GM12864 (cell line): ENCODE measurements around the gene MAP3K5.

Experiments
- DNase-seq: peaks from one replicate; pipeline ENCODE4 v3.0.0-alpha.2; 2011; ENCODE audit warnings: low read depth
- H3K4me3 ChIP-seq: 2 replicates; pipeline ENCODE4 v1.5.1; 2011; ENCODE audit warnings: mild to moderate bottlenecking, low read depth, low read length, control low read depth
- TF ChIP-seq, protein P1 (sequence below): IDR thresholded peaks from 2 replicates; pipeline ENCODE4 v1.5.1; 2011; ENCODE audit warnings: low read depth, mild to moderate bottlenecking, moderate library complexity, low read length, control low read depth, inconsistent platforms; ENCODE audit errors: missing control alignments

The MAP3K5 gene

DNA sequence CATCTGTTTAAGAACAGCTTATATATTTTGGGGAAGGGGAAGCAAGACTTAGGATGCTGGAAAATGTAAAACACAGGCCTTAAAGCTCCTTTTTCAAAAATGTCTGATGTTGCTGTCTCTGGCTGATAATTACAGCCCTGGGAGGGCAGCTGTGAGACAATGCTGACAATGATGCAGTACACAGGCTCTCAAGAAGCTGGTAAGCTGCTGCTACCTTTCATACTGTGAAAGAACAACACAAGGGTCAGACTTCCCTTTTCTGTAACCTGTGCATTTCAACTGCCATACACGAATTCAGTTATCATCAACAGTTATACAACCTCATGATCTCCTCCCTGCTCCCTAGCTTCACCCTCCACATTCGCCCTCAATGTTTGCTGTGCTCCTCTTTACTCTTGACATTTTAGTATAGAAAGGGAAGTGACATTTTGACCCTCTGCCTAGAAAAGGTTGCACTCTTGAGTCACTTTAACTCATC is 267.3 kb downstream of the MAP3K5 start:
- no peak overlapping the region for H3K4me3 ChIP-seq
- no peak for DNase-seq
- TF ChIP-seq, protein P1, sequence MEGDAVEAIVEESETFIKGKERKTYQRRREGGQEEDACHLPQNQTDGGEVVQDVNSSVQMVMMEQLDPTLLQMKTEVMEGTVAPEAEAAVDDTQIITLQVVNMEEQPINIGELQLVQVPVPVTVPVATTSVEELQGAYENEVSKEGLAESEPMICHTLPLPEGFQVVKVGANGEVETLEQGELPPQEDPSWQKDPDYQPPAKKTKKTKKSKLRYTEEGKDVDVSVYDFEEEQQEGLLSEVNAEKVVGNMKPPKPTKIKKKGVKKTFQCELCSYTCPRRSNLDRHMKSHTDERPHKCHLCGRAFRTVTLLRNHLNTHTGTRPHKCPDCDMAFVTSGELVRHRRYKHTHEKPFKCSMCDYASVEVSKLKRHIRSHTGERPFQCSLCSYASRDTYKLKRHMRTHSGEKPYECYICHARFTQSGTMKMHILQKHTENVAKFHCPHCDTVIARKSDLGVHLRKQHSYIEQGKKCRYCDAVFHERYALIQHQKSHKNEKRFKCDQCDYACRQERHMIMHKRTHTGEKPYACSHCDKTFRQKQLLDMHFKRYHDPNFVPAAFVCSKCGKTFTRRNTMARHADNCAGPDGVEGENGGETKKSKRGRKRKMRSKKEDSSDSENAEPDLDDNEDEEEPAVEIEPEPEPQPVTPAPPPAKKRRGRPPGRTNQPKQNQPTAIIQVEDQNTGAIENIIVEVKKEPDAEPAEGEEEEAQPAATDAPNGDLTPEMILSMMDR = no peak

DNA sequence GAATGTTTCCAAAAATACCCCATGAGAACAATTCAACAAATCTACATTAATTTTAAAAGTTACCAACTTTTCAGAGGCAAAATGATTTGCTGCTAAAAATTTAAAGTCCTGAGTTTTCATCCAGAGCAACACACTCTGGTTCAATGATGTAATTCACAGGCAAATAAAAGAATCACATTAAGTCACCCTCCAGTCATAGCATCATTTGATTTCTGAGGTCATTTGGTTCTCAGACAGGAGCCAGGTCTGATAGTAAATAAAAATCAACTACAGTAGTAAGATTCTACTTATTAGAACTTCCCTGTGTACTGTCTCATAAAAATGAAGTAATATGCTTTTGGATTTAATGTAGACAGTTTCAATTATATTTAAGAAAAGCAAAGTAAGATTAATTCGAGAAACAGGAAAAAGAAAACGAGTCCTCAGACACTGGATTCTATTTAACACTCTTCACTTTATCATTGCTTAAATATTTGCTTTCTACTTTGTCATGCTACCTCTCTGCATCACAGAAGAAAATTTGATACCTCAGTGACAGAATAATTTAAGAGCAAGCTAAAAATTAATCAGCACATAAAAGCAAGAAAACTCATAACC is 267.8 kb downstream of the MAP3K5 start:
- TF ChIP-seq, protein P1 = no peak
- DNase-seq = no peak
- no peak overlapping the region for H3K4me3 ChIP-seq

DNA sequence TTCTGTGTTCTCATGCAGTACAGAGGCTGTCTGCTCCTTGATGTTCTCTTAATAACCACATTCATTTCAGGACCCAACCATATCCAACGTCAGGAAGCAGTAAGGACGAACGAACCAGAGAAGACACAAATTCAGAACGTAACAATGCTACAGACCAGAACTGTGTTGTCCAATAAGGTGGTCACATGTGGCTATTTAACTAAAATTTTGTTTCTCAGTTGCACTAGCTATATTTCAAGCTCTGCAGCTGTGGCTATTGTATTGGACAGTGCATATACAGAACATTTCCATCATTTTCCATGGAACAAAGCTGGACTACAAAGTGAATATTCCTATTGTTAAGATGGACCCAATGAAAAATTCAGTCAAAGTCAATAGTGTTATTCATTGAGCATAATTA is 269.1 kb downstream of the MAP3K5 start:
- TF ChIP-seq, protein P1 = no peak
- H3K4me3 ChIP-seq = no peak overlapping the region
- DNase-seq = no peak

DNA sequence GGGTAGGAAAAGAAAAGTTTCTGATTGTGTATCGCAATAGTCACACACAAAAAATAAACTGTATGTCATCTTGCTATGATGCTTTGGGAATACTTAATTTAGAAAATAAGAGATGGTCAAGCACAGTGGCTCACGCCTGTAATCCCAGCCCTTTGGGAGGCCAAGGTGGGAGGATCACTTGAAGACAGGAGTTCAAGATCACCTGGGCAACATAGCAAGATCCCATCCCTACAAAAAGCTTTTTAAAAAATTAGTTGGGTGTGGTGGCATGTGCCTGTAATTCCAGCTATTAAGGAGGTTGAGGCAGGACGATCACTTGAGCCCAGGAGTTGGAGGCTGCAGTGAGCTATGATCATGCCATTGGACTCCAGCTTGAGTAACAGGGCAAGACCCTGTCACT is 269.6 kb downstream of the MAP3K5 start:
- TF ChIP-seq, protein P1 = no peak
- H3K4me3 ChIP-seq = no peak overlapping the region
- DNase-seq = no peak

DNA sequence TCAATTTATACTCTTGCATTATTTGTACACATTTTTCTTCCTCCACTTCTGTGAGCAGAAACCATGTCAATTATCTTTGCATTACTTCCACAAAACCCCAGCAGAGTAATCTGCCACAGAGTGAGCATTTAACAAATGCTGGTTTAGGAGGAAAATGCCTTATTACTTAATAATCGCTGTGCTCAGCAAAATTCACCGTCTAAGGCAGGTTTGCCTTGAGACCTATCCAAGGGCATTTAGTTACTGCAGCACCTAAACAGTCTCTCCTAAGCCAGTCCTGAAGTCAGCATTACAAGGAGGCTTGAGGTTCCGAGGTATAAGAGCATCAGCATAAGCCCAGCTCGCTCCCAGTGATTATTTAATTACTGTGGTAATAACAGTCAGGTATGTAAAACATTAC is 270.4 kb downstream of the MAP3K5 start:
- TF ChIP-seq, protein P1 = no peak

DNA sequence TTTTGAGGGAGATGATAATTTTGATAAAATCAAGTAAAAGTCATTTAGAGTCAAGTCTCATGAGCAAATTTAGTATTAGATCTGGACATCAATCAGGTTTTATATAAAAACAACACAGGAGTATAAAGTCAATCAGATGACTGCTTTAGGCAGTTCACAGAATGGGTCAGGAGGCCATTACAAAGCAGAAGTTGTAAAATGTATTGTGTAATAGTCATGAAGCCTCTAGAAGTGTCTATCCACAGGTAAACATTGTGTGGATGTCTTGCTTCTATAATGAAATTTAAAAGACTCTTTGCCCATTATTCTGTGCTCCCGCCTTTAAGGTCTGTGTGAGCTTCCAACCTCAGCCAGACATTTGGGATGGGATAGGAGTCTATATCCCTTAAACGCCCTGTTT is 270.9 kb downstream of the MAP3K5 start:
- H3K4me3 ChIP-seq = no peak overlapping the region
- TF ChIP-seq, protein P1 = no peak
- DNase-seq = no peak

More for the DNA sequence above, 270.4 kb downstream of the MAP3K5 start:
- no peak overlapping the region for H3K4me3 ChIP-seq
- DNase-seq = no peak

DNA sequence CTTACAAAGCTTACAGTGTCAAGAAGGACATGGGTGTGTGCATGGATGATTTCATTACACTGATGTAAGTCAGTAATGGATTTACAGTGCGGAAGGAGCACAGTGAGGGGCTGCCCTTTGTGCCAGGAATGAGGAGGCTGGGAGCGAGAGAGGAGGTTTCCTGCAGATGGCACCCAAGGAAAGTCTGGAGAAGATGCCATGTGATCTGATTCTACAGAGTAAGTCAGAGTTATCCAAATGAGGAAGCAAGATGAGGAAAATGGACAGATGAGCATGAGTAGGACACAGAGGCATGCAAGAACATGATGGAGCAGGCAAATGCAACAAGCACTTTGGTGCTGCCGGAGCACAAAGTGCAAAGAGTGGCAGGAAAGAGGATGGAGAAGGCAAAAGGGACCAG is 271.8 kb downstream of the MAP3K5 start:
- TF ChIP-seq, protein P1 = no peak
- no peak for DNase-seq
- H3K4me3 ChIP-seq = no peak overlapping the region
